DND-41 (cell line): Measurements from ENCODE around the gene TAF4.

Source experiments
- CTCF ChIP-seq: IDR thresholded peaks from 2 replicates; pipeline ENCODE4 v1.5.1; 2012; ENCODE audit warnings: borderline replicate concordance, low read length, moderate library complexity, mild to moderate bottlenecking; ENCODE audit not compliant: poor library complexity, severe bottlenecking; ENCODE audit errors: extremely low read depth
- EZH2 ChIP-seq: IDR thresholded peaks from 3 replicates; pipeline ENCODE4 v1.6.1; 2012; ENCODE audit warnings: borderline replicate concordance, low read depth, mild to moderate bottlenecking, moderate library complexity, low read length, inconsistent platforms; ENCODE audit not compliant: severe bottlenecking

DNA sequence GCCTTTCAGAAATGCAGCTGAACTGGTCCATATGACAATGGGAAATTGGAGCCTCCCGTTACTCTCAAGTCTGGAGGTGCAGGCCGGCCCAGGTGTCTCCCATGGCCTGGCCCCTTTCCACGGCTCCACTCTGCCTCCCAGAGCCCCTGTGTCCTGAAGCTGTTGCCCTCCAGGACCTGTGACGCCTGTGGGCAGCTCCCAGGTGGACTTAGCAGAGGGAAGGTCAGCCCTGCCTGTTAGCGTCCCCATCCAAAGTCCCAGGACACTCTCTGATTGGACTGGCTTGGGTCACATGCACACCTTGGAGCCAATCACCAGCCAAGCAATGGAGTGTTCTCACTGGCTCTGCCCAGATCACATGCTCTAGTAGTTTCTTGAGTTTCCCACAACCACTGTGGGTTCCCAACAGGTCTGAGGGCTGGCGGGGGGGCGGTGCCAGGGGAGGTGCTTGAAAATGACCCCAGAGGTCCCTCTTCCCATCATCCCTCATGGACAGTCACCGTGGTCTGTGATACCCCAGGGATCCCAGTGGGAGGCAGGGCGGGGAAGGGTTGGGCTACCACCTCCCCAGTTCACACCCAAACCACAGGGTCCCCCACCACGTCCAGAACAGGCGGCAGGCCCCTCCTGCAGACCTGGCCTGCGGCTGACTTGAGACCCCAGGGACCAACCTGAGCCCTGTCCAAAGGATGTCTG lies 135.6 kb downstream of the TAF4 start:
- TF ChIP-seq CTCF (no peak), EZH2 (no peak)
